ENCODE data around the gene THADA. TPM values are rescaled to one million over a fixed set of nuclear protein-coding genes. Genes with fewer than 3 reads are reported as not detected.
A peak's percentile ranks its signal among the peaks of the same experiment; 100 is the strongest.

THADA gene
- total RNA-seq, 1 experiment from 2014 or later: 27.5 TPM

- peaks cover 12% of the 10 kb centered on the region for H3K4me1 Mint-ChIP-seq
- CTCF ChIA-PET: no interaction called here
- no peak overlapping the region for H3K27ac Mint-ChIP-seq
- no peaks in the 10 kb centered on the region for H3K27me3 Mint-ChIP-seq (ENCODE audit: low read depth)
- TF ChIP-seq GRHL2 (CRISPR knock-in tag; IDR thresholded peaks at IDR 0.05; ENCODE audit: insufficient replicate concordance, severe bottlenecking) (no peak), ZBTB21 (CRISPR knock-in tag; IDR thresholded peaks at IDR 0.05; ENCODE audit: borderline replicate concordance) (no peak), CBFB (CRISPR knock-in tag; IDR thresholded peaks at IDR 0.05; ENCODE audit: low read depth) (no peak), E2F4 (CRISPR knock-in tag; IDR thresholded peaks at IDR 0.05; ENCODE audit: borderline replicate concordance, low read depth) (no peak), ZNF416 (CRISPR knock-in tag; IDR thresholded peaks at IDR 0.05) (no peak), MLX (CRISPR knock-in tag; IDR thresholded peaks at IDR 0.05) (no peak), ZNF263 (CRISPR knock-in tag; IDR thresholded peaks at IDR 0.05; ENCODE audit: low read depth) (no peak), ESRRA (CRISPR knock-in tag; IDR thresholded peaks at IDR 0.05; ENCODE audit: borderline replicate concordance) (no peak), CREM (CRISPR knock-in tag; IDR thresholded peaks at IDR 0.05) (no peak), OVOL2 (CRISPR knock-in tag; IDR thresholded peaks at IDR 0.05; ENCODE audit: borderline replicate concordance) (no peak), TP53 (CRISPR knock-in tag; IDR thresholded peaks at IDR 0.05) (no peak), SP1 (CRISPR knock-in tag; conservative IDR thresholded peaks at IDR 0.05) (no peak), ZNF423 (CRISPR knock-in tag; IDR thresholded peaks at IDR 0.05) (no peak)
- TF ChIP-seq, protein P1, sequence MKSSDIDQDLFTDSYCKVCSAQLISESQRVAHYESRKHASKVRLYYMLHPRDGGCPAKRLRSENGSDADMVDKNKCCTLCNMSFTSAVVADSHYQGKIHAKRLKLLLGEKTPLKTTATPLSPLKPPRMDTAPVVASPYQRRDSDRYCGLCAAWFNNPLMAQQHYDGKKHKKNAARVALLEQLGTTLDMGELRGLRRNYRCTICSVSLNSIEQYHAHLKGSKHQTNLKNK (CRISPR knock-in tag; IDR thresholded peaks at IDR 0.05): no peak
- TF ChIP-seq, protein P2, sequence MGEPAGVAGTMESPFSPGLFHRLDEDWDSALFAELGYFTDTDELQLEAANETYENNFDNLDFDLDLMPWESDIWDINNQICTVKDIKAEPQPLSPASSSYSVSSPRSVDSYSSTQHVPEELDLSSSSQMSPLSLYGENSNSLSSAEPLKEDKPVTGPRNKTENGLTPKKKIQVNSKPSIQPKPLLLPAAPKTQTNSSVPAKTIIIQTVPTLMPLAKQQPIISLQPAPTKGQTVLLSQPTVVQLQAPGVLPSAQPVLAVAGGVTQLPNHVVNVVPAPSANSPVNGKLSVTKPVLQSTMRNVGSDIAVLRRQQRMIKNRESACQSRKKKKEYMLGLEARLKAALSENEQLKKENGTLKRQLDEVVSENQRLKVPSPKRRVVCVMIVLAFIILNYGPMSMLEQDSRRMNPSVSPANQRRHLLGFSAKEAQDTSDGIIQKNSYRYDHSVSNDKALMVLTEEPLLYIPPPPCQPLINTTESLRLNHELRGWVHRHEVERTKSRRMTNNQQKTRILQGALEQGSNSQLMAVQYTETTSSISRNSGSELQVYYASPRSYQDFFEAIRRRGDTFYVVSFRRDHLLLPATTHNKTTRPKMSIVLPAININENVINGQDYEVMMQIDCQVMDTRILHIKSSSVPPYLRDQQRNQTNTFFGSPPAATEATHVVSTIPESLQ (CRISPR knock-in tag; IDR thresholded peaks at IDR 0.05): no peak
- DNase-seq (ENCODE audit: low spot score) (no peak), ATAC-seq (no peak)
- POLR2A ChIA-PET: no interaction called here
- H3K36me3 Mint-ChIP-seq: no peaks in the 10 kb centered on the region
- H3K9me3 Mint-ChIP-seq: no peaks in the 10 kb centered on the region
- no peak overlapping the region for H3K4me3 Mint-ChIP-seq
Measured at GRCh38 chr2:43518181-43518580, 77.7 kb downstream of the THADA start.

- POLR2A ChIA-PET: no interaction called here
- Mint-ChIP-seq H3K27me3 (ENCODE audit: low read depth) (no peaks in the 10 kb centered on the region), H3K4me1 (peaks cover 12% of the 10 kb centered on the region), H3K4me3 (no peak overlapping the region), H3K9me3 (peaks cover 7% of the 10 kb centered on the region; the same call in 1 of the 2 replicates), H3K36me3 (peaks cover 7% of the 10 kb centered on the region), H3K27ac (peak overlapping the region; percentile 23)
- CTCF ChIA-PET: no interaction called here
- DNase-seq (ENCODE audit: low spot score) (no peak), ATAC-seq (no peak)
- TF ChIP-seq ZNF416 (CRISPR knock-in tag; IDR thresholded peaks at IDR 0.05): no peak
- no peak for TF ChIP-seq ATF2 (CRISPR knock-in tag; IDR thresholded peaks at IDR 0.05; ENCODE audit: borderline replicate concordance, low read depth)
- TF ChIP-seq ZNF219 (CRISPR knock-in tag; IDR thresholded peaks at IDR 0.05; ENCODE audit: borderline replicate concordance): no peak
- no peak for TF ChIP-seq NFE2L1 (CRISPR knock-in tag; IDR thresholded peaks at IDR 0.05)
- no peak for TF ChIP-seq KAT7 (CRISPR knock-in tag; IDR thresholded peaks at IDR 0.05; ENCODE audit: borderline replicate concordance)
- no peak for TF ChIP-seq ZNF317 (CRISPR knock-in tag; IDR thresholded peaks at IDR 0.05; ENCODE audit: borderline replicate concordance, low read depth)
- no peak for TF ChIP-seq ZNF396 (CRISPR knock-in tag; IDR thresholded peaks at IDR 0.05; ENCODE audit: borderline replicate concordance)
- no peak for TF ChIP-seq MLX (CRISPR knock-in tag; IDR thresholded peaks at IDR 0.05)
- TF ChIP-seq GABPB1 (CRISPR knock-in tag; IDR thresholded peaks at IDR 0.05): no peak
- TF ChIP-seq ZBTB21 (CRISPR knock-in tag; IDR thresholded peaks at IDR 0.05; ENCODE audit: borderline replicate concordance): no peak
- no peak for TF ChIP-seq MXD4 (CRISPR knock-in tag; IDR thresholded peaks at IDR 0.05; ENCODE audit: borderline replicate concordance)
- TF ChIP-seq NR1H2 (CRISPR knock-in tag; IDR thresholded peaks at IDR 0.05): no peak
- TF ChIP-seq, protein P3, sequence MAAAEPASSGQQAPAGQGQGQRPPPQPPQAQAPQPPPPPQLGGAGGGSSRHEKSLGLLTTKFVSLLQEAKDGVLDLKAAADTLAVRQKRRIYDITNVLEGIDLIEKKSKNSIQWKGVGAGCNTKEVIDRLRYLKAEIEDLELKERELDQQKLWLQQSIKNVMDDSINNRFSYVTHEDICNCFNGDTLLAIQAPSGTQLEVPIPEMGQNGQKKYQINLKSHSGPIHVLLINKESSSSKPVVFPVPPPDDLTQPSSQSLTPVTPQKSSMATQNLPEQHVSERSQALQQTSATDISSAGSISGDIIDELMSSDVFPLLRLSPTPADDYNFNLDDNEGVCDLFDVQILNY (CRISPR knock-in tag; IDR thresholded peaks at IDR 0.05): no peak
- TF ChIP-seq MYBL2 (CRISPR knock-in tag; IDR thresholded peaks at IDR 0.05): no peak
- TF ChIP-seq E2F4 (CRISPR knock-in tag; IDR thresholded peaks at IDR 0.05; ENCODE audit: borderline replicate concordance, low read depth): no peak
- TF ChIP-seq EMX1 (CRISPR knock-in tag; IDR thresholded peaks at IDR 0.05): no peak
Measured at GRCh38 chr2:43515807-43516497, 79.9 kb downstream of the THADA start.
